Measurements from ENCODE around the gene SMG5.
A peak's percentile ranks its signal among the peaks of the same experiment; 100 is the strongest.
"Not testable (repeated sequence)": the region's sequence is repeated elsewhere in the genome, so short reads cannot be mapped to it uniquely, and the experiment has no call there.

Gene SMG5

GRCh38 chr1:156221986-156222692, 60.5 kb downstream of the SMG5 start:
- no peak for DNase-seq
- no peaks in the 10 kb centered on the region for H3K27me3 Mint-ChIP-seq
- peaks cover 5% of the 10 kb centered on the region for H3K9me3 Mint-ChIP-seq
- ATAC-seq: no peak
- H3K4me3 Mint-ChIP-seq: peak overlapping the region; percentile 77
- peaks cover 91% of the 10 kb centered on the region for H3K4me1 Mint-ChIP-seq
- H3K36me3 Mint-ChIP-seq (ENCODE audit: low read depth): peaks cover 64% of the 10 kb centered on the region
- H3K27ac Mint-ChIP-seq: peak overlapping the region; percentile 99

GRCh38 chr1:156220226-156220625, 62.4 kb downstream of the SMG5 start:
- Mint-ChIP-seq H3K4me1 (peaks cover 85% of the 10 kb centered on the region), H3K4me3 (no peak overlapping the region), H3K27me3 (no peaks in the 10 kb centered on the region), H3K36me3 (ENCODE audit: low read depth) (peaks cover 57% of the 10 kb centered on the region), H3K27ac (peak overlapping the region; percentile 99), H3K9me3 (peaks cover 5% of the 10 kb centered on the region)
- DNase-seq (no peak), ATAC-seq (no peak)

DNA sequence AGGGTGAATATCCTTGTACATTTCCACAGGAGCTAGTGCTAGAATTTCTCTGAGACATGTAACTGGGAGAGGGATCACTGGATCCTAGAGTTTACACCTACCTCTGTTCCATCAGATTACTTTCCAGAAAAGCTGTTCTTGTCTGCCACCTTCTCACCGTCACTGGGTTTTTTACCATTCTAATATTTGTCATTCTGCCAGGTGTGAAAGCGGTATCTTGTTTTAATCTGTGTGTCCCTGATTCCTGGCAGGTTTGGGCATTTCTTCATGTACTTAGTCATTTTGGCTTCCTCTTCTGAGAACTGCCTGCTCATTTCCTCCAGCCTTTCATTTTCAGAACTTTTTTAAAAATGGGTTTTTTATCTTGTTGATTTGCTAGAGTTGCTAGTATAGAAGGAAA, 64.8 kb downstream of the SMG5 start:
- H3K27ac Mint-ChIP-seq: peak overlapping the region; percentile 99
- peak overlapping the region; percentile 80 for H3K4me3 Mint-ChIP-seq
- DNase-seq (no peak), ATAC-seq (peak; percentile 44)
- H3K9me3 Mint-ChIP-seq: peaks cover 5% of the 10 kb centered on the region
- H3K4me1 Mint-ChIP-seq: peaks cover 83% of the 10 kb centered on the region
- peaks cover 63% of the 10 kb centered on the region for H3K36me3 Mint-ChIP-seq (ENCODE audit: low read depth)
- H3K27me3 Mint-ChIP-seq: no peaks in the 10 kb centered on the region

DNA sequence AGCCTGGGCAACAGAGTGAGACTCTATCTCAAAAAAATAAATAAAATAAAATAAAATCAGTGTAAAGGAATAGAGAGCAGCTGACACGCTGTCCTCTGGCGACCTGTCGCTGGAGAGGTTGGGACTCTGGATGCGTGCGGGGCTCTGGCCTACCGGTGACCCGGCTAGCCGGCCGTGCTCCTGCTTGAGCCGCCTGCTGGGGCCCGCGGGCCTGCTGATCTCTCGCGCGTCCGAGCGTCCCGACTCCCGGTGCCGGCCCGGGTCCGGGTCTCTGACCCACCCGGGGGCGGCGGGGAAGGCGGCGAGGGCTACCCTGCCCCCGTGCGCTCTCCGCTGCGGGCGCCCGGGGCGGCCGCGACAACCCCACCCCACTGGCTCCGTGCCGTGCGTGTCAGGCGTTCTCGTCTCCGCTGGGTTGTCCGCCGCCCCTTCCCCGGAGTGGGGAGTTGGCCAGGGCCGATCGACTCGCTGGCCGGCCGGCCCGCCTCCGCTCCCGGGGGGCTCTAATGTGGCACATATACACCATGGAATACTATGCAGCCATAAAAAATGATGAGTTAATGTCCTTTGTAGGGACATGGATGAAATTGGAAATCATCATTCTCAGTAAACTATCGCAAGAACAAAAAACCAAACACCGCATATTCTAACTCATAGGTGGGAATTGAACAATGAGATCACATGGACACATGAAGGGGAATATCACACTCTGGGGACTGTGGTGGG, 66.1 kb downstream of the SMG5 start:
- Mint-ChIP-seq H3K36me3 (ENCODE audit: low read depth) (peaks cover 63% of the 10 kb centered on the region), H3K4me1 (peaks cover 81% of the 10 kb centered on the region), H3K27ac (peak overlapping the region; percentile 99)
- H3K27me3 Mint-ChIP-seq, ATAC-seq, H3K9me3 Mint-ChIP-seq, DNase-seq, H3K4me3 Mint-ChIP-seq: not testable (repeated sequence)

- Mint-ChIP-seq H3K4me1 (peaks cover 58% of the 10 kb centered on the region), H3K27ac (peak overlapping the region; percentile 97), H3K9me3 (peaks cover 2% of the 10 kb centered on the region), H3K27me3 (no peaks in the 10 kb centered on the region), H3K36me3 (ENCODE audit: low read depth) (peaks cover 59% of the 10 kb centered on the region), H3K4me3 (peak overlapping the region; percentile 84)
- DNase-seq (no peak), ATAC-seq (no peak)
Observed at GRCh38 chr1:156214024-156214748, 68.4 kb downstream of the SMG5 start.

- no peak for DNase-seq
- H3K27me3 Mint-ChIP-seq: no peaks in the 10 kb centered on the region
- H3K36me3 Mint-ChIP-seq (ENCODE audit: low read depth): peaks cover 60% of the 10 kb centered on the region
- peaks cover 55% of the 10 kb centered on the region for H3K4me1 Mint-ChIP-seq
- H3K9me3 Mint-ChIP-seq: no peaks in the 10 kb centered on the region
- H3K27ac Mint-ChIP-seq: peak overlapping the region; percentile 97
- peak overlapping the region; percentile 84 for H3K4me3 Mint-ChIP-seq
- no peak for ATAC-seq
Observed at GRCh38 chr1:156213644-156213966, 69.0 kb downstream of the SMG5 start.

- ATAC-seq (peak; percentile 93), DNase-seq (peak; percentile 97)
- Mint-ChIP-seq H3K27me3 (no peaks in the 10 kb centered on the region), H3K36me3 (ENCODE audit: low read depth) (peaks cover 57% of the 10 kb centered on the region), H3K4me3 (peak within 1 kb of the TSS; percentile 84), H3K27ac (peak within 1 kb of the TSS; percentile 97), H3K9me3 (no peaks in the 10 kb centered on the region), H3K4me1 (peaks cover 50% of the 10 kb centered on the region)
Observed at GRCh38 chr1:156212833-156213643, 69.6 kb downstream of the SMG5 start, which contains the start of gene PMF1. PMF1 (plus strand) TSS chr1:156213007; CDS start chr1:156213016, 9 bp downstream.

DNA sequence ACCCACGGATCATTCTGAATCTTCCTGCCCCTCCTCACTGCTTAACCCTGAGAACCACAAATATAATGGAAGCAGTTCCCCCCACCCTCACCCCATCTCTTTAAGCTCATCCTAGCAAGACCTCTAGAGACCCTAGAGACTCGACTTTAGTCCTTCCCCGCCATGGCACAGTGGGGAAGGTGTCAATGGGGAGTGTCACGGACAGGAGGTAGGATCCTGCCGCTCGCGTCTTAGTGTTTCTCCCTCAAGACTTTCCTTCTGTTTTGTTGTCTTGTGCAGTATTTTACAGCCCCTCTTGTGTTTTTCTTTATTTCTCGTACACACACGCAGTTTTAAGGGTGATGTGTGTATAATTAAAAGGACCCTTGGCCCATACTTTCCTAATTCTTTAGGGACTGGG, 70.5 kb downstream of the SMG5 start:
- Mint-ChIP-seq H3K4me3 (peak overlapping the region; percentile 84), H3K36me3 (ENCODE audit: low read depth) (peaks cover 60% of the 10 kb centered on the region), H3K27ac (peak overlapping the region; percentile 97), H3K27me3 (no peaks in the 10 kb centered on the region), H3K9me3 (no peaks in the 10 kb centered on the region), H3K4me1 (peaks cover 41% of the 10 kb centered on the region)
- ATAC-seq (no peak), DNase-seq (no peak)

- Mint-ChIP-seq H3K4me1 (peaks cover 37% of the 10 kb centered on the region), H3K36me3 (ENCODE audit: low read depth) (peaks cover 63% of the 10 kb centered on the region), H3K4me3 (no peak overlapping the region), H3K27ac (peak overlapping the region; percentile 97), H3K27me3 (no peaks in the 10 kb centered on the region), H3K9me3 (no peaks in the 10 kb centered on the region)
- ATAC-seq (no peak), DNase-seq (no peak)
Observed at GRCh38 chr1:156211243-156211642, 71.4 kb downstream of the SMG5 start.

DNA sequence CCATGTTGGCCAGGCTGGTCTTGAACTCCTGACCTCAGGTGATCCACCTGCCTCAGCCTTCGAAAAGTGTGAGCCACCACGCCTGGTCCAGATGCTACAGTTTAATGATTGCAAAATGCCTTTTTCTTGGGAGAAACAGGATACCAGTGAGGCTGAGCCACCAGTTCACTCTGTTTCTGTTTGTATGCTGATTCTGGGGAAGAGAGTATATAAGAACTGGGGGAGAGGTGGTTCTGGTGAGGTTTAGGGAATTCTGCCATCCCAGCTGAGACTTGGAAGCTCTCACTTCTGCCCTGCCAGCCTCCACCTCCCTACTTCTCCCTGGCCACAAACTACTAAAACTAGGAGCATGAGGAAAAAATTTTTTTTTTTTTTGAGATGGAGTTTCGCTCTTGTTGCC, 77.9 kb downstream of the SMG5 start:
- Mint-ChIP-seq H3K27ac (no peak overlapping the region), H3K9me3 (no peaks in the 10 kb centered on the region), H3K36me3 (ENCODE audit: low read depth) (peaks cover 39% of the 10 kb centered on the region), H3K4me1 (peaks cover 11% of the 10 kb centered on the region), H3K27me3 (no peaks in the 10 kb centered on the region), H3K4me3 (no peak overlapping the region)
- ATAC-seq (no peak), DNase-seq (no peak)

- no peak for ATAC-seq
- DNase-seq: no peak
- Mint-ChIP-seq H3K27me3 (no peaks in the 10 kb centered on the region), H3K9me3 (no peaks in the 10 kb centered on the region), H3K36me3 (ENCODE audit: low read depth) (peaks cover 45% of the 10 kb centered on the region), H3K4me1 (peaks cover 11% of the 10 kb centered on the region), H3K4me3 (no peak overlapping the region), H3K27ac (no peak overlapping the region)
Observed at GRCh38 chr1:156203331-156203730, 79.3 kb downstream of the SMG5 start.

- Mint-ChIP-seq H3K27me3 (no peaks in the 10 kb centered on the region), H3K4me3 (no peak overlapping the region), H3K36me3 (ENCODE audit: low read depth) (peaks cover 49% of the 10 kb centered on the region), H3K9me3 (no peaks in the 10 kb centered on the region), H3K27ac (peak overlapping the region; percentile 96), H3K4me1 (peaks cover 31% of the 10 kb centered on the region)
- no peak for DNase-seq
- no peak for ATAC-seq
Observed at GRCh38 chr1:156200044-156200443, 82.6 kb downstream of the SMG5 start.

All from activated naive CD8-positive, alpha-beta T cell treated with anti-CD3 and anti-CD28 coated beads, Interleukin-2, amount 50 U/mL, for 24 hours (primary cell).